Spleen (tissue), 7 donors: ENCODE results near the gene SERPINB5.

Experiments used
- POLR2A ChIP-seq, 3 donors: fragments of 450-650 bp; IDR thresholded peaks; one replicate each; pipeline ENCODE4 v1.5.1; 2017; ENCODE audit warnings: antibody characterized with exemption in 3 of 3, mild to moderate bottlenecking in 1 of 3
- POLR2AphosphoS5 ChIP-seq, 3 donors: sonication (generic); formaldehyde crosslinking; IDR thresholded peaks; one replicate each; pipeline ENCODE4 v1.5.1; 2017; ENCODE audit warnings: antibody characterized with exemption in 3 of 3
- TF ChIP-seq, protein P1 (sequence below), 11 experiments: fragments of 200-600 bp in 7 of 11; fragments of 450-650 bp in 4 of 11; sonication (generic) in 4 of 11; IDR thresholded peaks in 8 of 11; conservative IDR thresholded peaks in 3 of 11; 1 replicate in 7 of 11; 2 replicates in 4 of 11; pipeline versions ENCODE4 v1.4.0 to v1.8.0; 2016 to 2021; ENCODE audit warnings: antibody characterized with exemption in 11 of 11, inconsistent platforms in 4 of 11, mild to moderate bottlenecking in 1 of 11
- donor health status: DM: no; HTN: no; CAD: no; lungs with moderate emphysema.
- donor health status: DM: no; HTN: no; CAD: no.
- donor health status: DM: no; HTN: no; CAD: no.

DNA sequence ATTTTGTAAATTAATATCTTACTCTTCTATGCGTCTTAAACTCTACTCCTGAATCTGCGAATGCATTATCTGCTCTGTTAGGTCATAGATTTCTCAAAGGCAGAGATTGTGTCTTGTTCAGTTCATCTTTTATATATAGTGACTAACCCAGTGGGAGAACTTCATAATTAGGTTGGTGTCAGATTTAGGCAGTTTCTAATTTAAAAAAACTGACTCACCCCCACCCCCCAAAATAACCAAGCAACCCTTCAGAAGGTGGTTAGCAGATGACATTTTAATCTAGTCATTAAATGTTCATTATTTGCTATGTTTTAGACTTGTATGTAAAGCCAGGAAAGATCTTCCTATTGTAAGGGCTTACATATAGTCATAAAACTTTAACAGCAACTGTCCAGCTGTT lies 75.8 kb downstream of the SERPINB5 start:
- TF ChIP-seq, protein P1, sequence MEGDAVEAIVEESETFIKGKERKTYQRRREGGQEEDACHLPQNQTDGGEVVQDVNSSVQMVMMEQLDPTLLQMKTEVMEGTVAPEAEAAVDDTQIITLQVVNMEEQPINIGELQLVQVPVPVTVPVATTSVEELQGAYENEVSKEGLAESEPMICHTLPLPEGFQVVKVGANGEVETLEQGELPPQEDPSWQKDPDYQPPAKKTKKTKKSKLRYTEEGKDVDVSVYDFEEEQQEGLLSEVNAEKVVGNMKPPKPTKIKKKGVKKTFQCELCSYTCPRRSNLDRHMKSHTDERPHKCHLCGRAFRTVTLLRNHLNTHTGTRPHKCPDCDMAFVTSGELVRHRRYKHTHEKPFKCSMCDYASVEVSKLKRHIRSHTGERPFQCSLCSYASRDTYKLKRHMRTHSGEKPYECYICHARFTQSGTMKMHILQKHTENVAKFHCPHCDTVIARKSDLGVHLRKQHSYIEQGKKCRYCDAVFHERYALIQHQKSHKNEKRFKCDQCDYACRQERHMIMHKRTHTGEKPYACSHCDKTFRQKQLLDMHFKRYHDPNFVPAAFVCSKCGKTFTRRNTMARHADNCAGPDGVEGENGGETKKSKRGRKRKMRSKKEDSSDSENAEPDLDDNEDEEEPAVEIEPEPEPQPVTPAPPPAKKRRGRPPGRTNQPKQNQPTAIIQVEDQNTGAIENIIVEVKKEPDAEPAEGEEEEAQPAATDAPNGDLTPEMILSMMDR (IDR thresholded peaks at IDR 0.05 in 8 of 11, conservative IDR thresholded peaks at IDR 0.05 in 3 of 11): no peak
- TF ChIP-seq POLR2A (IDR thresholded peaks at IDR 0.05) (no peak), POLR2AphosphoS5 (IDR thresholded peaks at IDR 0.05) (no peak)
